NCI-H774 (cell line): ENCODE measurements around the gene PDLIM5.
"Not testable (repeated sequence)": the region's sequence is repeated elsewhere in the genome, so short reads cannot be mapped to it uniquely, and the experiment has no call there.

Experiments used
- DNase-seq: peaks from one replicate; lab custom pipeline; 2025; lab: John Stamatoyannopoulos, UW

PDLIM5 gene

GRCh38 chr4:94603170-94603747 is 151.5 kb downstream of the PDLIM5 start:
- no peak for DNase-seq

GRCh38 chr4:94605241-94605805 is 153.6 kb downstream of the PDLIM5 start:
- DNase-seq: no peak

DNA sequence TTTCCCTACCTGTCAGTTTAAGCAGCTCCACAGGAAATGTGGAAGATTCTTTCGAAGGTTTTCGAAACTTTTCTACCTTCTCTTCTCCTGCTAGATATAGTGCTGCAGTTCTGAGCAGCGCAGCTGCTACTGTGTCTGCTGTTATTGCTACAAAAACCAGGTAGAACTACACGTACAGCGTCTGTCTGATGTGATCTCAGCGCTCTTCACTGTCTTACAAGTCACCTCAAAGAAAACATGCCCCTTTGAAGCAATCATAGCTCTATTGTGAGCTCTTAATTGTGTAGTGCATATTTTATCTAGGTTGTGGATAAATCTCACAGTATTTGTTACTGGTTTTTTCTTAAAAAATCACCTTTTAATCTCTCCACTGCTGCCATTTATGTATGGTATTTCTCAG is 158.4 kb downstream of the PDLIM5 start:
- no peak for DNase-seq

- no peak for DNase-seq
These were observed 161.5 kb downstream of the PDLIM5 start for GRCh38 chr4:94613248-94613647.

DNA sequence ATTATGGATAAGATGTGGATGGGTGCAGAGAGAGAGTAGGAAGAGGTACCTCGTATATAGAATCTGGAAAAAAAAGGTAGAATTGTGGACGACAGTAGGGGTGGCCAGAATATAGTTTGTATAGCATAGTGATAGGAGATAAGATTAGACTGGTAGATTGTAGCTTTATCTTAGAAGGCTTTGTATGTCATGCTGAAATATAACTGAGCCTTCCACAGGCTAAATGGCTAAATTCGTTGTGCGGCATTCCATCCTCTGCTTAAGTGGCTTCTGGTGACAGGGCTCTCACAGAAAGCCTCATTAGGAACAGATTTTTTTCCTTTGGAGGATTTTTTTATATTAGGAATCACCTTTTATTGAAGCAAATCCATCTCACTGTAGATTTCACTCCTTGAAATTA is 163.7 kb downstream of the PDLIM5 start:
- no peak for DNase-seq

GRCh38 chr4:94621491-94622080 is 169.8 kb downstream of the PDLIM5 start:
- DNase-seq: no peak

GRCh38 chr4:94623126-94623911 is 171.6 kb downstream of the PDLIM5 start:
- DNase-seq: no peak

- no peak for DNase-seq
These were observed 175.2 kb downstream of the PDLIM5 start for GRCh38 chr4:94626942-94627341.

DNA sequence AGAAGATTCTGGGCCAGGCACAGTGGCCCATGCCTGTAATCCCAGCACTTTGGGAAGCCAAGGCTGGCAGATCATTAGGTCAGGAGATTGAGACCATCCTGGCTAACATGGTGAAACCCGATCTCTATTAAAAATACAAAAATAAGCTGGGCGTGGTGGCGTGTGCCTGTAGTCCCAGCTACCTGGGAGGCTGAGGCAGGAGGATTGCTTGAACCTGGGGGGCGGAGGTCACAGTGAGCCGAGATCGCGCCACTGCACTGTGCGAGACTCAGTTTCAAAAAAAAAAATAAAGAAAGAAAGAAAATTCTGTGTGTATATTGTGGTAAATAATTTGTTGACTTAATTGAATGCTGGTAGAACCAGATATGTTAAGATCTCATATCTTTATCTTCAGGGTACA is 177.3 kb downstream of the PDLIM5 start:
- DNase-seq: not testable (repeated sequence)

GRCh38 chr4:94629837-94630236 is 178.1 kb downstream of the PDLIM5 start:
- DNase-seq: no peak

GRCh38 chr4:94634271-94634670 is 182.5 kb downstream of the PDLIM5 start:
- no peak for DNase-seq

GRCh38 chr4:94635177-94635576 is 183.4 kb downstream of the PDLIM5 start:
- DNase-seq: no peak

DNA sequence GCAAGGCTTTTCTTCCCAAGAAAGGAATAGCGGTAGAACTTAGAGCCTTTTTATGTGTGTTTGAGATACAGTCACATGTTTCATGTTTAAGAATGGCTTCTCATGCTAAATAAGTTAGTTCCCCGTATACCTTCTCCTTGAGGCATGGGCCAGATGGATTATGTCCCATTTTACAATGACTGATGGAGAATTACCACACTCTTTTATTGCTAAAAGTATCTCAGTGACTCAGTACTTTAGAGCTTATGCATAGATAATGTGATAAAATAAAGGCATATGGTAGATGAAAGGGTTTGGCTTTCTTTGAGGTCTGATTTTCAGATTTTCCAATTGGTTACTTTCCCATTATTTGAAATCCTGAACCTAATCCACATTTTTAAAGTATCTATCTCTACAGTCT is 184.3 kb downstream of the PDLIM5 start:
- DNase-seq: no peak

- DNase-seq: no peak
These were observed 187.6 kb downstream of the PDLIM5 start for GRCh38 chr4:94639298-94639697.

DNA sequence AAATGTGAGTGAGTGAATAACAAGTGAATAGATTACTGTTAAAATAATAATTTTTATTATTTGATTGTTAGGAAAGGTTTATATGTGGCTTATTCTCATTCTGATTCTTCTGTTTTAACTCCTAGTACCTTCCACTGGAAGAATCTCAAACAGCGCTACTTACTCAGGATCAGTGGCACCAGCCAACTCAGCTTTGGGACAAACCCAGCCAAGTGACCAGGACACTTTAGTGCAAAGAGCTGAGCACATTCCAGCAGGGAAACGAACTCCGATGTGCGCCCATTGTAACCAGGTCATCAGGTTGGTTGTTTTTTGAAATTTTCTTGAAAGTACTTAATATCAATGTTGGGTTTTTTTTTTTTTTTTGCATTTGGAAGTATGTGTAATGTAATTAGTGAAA is 188.4 kb downstream of the PDLIM5 start:
- no peak for DNase-seq

DNA sequence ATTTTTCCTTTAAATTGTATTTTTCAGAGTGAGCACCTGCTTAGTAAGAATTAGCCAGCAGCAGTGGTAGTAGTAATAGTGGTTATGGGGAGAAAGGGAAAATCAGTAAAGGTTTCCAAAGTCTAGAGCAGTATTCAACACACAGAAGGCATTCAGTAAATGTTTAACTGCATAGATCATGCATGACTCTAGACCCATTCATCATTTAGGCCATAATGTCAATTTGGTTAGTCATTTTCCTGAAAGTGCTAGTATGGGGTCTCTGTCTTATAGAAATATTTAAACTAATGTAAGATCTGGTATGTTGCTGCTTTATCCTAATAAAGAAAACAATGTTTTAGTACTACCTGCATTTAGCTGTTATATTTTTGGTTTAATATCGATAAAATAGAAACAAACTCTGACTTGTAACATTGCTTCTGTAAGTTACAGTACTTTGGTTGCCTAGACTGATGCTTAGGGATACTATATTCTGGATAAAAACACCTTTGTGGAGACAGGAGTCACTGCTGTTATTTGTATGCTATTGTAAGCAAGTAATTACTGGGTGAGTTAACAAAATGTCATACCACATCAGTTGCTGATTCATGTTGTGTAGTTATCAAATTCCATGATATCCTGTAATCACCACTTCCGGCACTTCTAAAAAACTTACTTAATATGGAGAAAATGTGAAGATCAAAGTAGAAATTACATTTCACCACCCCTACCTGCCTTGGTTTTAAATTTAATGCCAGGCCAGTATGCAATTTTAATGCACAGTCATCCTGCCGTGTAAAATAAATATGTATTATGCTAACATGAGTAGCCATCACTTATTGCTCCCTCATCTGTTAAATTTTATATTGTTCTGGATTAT is 190.2 kb downstream of the PDLIM5 start:
- DNase-seq: no peak

- no peak for DNase-seq
These were observed 190.8 kb downstream of the PDLIM5 start for GRCh38 chr4:94642561-94642866.

GRCh38 chr4:94648699-94649098 is 197.0 kb downstream of the PDLIM5 start:
- DNase-seq: no peak

DNA sequence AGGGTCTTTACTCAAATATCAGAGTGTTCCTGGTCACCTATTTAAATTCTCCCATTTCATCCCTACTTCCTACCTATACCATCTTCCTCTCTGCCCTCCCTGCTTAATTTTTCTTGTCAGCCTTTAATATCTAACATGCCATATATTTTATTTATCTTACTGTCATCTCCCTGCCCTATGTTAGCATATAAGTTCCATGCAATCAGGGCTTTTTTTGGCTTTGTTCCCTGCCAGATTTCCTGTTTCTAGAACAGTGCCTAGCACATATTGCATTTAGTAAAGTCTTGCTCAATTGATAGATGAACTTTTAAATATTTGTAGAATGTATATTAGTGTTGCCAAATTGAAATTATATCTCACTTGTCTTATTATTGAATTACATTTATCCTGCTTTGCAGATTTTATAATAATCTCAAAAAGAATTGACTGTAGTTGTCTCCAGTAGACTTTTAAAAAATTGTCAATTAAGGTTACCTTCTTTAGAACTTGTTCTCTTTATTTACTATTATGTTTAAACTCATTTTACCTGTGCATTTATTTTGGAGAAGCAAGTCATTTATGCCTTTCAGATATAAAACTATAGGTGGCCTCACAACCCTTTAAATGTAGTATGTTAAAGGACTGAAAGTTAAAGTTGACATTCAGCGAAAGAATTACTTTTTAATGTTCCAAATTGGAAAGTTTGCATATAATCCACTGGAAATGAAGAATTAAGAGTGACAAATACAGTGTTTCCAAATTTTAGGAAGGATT is 197.8 kb downstream of the PDLIM5 start:
- no peak for DNase-seq

- DNase-seq: no peak
These were observed 198.4 kb downstream of the PDLIM5 start for GRCh38 chr4:94650134-94650495.

- no peak for DNase-seq
These were observed 198.9 kb downstream of the PDLIM5 start for GRCh38 chr4:94650690-94651089.
